Endodermal cell (in vitro differentiated cells): ENCODE data around the gene ASPSCR1. TPM values are rescaled to one million over a fixed set of nuclear protein-coding genes. Genes with fewer than 3 reads are reported as not detected.
A peak's percentile ranks its signal among the peaks of the same experiment; 100 is the strongest.

Experiments used
- DNase-seq: peaks from one replicate; pipeline ENCODE4 v3.0.0-alpha.2; 2017
- H3K27ac ChIP-seq: 2 replicates; pipeline ENCODE4 v1.5.1; 2013; ENCODE audit warnings: mild to moderate bottlenecking, low read depth, low read length, moderate library complexity
- H3K27me3 ChIP-seq: 2 replicates; pipeline ENCODE4 v1.6.1; 2013; ENCODE audit warnings: mild to moderate bottlenecking, low read length, moderate library complexity; ENCODE audit not compliant: insufficient read depth, control insufficient read depth, poor library complexity, severe bottlenecking
- H3K36me3 ChIP-seq: 2 replicates; pipeline ENCODE4 v1.7.0; 2013; ENCODE audit warnings: mild to moderate bottlenecking, low read length, moderate library complexity; ENCODE audit not compliant: control insufficient read depth, insufficient read depth
- H3K4me1 ChIP-seq: one replicate; pipeline ENCODE4 v1.7.0; 2013; ENCODE audit warnings: low read length; ENCODE audit not compliant: control insufficient read depth, insufficient read depth
- H3K4me3 ChIP-seq: 2 replicates; pipeline ENCODE4 v1.5.1; 2013; ENCODE audit warnings: mild to moderate bottlenecking, low read length, moderate library complexity
- H3K9ac ChIP-seq: 2 replicates; pipeline ENCODE4 v1.6.1; 2013; ENCODE audit warnings: mild to moderate bottlenecking, low read length, moderate library complexity; ENCODE audit not compliant: poor library complexity, severe bottlenecking; ENCODE audit errors: extremely low read depth
- H3K9me3 ChIP-seq: 2 replicates; pipeline ENCODE4 v1.6.1; 2013; ENCODE audit warnings: mild to moderate bottlenecking, low read length, moderate library complexity; ENCODE audit not compliant: control insufficient read depth
- H3K27ac Mint-ChIP-seq: 2 replicates; pipeline ENCODE4 v1.8.0; 2020; ENCODE audit warnings: mixed read lengths
- H3K27me3 Mint-ChIP-seq: 2 replicates; pipeline ENCODE4 v1.8.0; 2021; ENCODE audit warnings: mild to moderate bottlenecking, mixed read lengths; ENCODE audit not compliant: insufficient read depth
- H3K36me3 Mint-ChIP-seq: 2 replicates; pipeline ENCODE4 v1.8.0; 2020; ENCODE audit warnings: low read depth, mixed read lengths
- H3K4me1 Mint-ChIP-seq: 2 replicates; pipeline ENCODE4 v1.8.0; 2020; ENCODE audit warnings: mixed read lengths
- H3K4me3 Mint-ChIP-seq: 2 replicates; pipeline ENCODE4 v1.8.0; 2020; ENCODE audit warnings: mild to moderate bottlenecking, moderate library complexity, mixed read lengths
- H3K9me3 Mint-ChIP-seq: 2 replicates; pipeline ENCODE4 v1.8.0; 2020; ENCODE audit warnings: mild to moderate bottlenecking, mixed read lengths
- WGBS, 2 experiments: methylation state at CpG; one replicate each; pipeline versions ENCODE4 v1.1.5 to v1.1.7; 2013; ENCODE audit warnings: missing lambda C conversion rate in 2 of 2, mixed read lengths in 1 of 2; ENCODE audit not compliant: insufficient coverage in 1 of 2, insufficient read length in 1 of 2; 5-methylcytosine and 5-hydroxymethylcytosine counted together
- total RNA-seq, 2 donors: library from RNA; stranded (reverse); fragmentation: NEBNext Ultra II Directional in 1 of 2; extraction: Animal tissue kit (Norgen Biotek cat#: 25700) in 1 of 2; gene quantifications; 2 replicates in 1 of 2; 3 replicates in 1 of 2; pipeline ENCODE4 v1.2.1, GENCODE V29; 2021
- TF ChIP-seq, protein P1 (sequence below): fragments of 200-600 bp; sonication (generic); conservative IDR thresholded peaks from 2 replicates; pipeline ENCODE4 v1.5.0; 2021; ENCODE audit warnings: antibody characterized with exemption, mild to moderate bottlenecking

The ASPSCR1 gene
- total RNA-seq, 2 donors from 2014 or later = 50.8 to 65.4 TPM

DNA sequence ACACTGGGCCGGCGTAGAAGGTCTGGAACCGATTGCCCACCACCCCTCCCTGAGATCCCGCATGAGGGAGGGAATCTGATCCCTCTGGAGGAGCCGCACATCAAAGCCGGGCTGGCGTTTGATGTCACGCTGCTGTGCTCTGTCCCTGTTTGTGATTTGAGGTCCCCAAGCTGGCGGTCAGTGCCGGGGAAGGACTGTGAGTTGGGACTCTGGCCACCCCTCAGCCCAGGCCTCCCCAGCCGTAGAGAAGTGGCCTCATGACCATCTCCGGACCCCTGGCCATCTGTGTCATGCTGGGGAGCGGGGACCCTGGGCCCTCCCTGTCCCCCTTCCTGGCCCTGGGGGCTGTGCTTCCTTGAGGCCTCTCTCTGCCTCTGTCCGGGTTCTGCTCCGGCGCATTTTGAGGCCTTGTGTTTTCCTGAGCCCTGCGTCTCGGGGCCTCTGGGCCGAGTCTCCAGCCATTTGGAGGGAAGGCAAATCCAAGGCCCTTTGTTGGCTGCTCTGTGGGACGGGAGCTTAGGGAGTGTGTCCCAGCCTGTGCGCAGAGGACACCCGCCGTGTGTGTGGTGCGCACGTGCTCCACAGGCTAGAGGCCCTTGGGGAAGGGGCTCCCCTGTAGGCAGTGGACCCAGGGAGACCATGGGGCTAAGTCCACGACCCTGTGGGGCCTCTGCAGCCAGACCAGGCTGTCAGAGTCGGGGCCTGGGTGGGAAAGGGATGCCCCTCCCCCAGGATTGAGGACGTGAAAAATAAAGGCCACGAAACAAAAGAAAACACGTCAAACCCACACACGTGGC lies 15.1 kb downstream of the ASPSCR1 start:
- Mint-ChIP-seq H3K36me3 (peaks cover 21% of the 10 kb centered on the region), H3K4me3 (no peak overlapping the region), H3K4me1 (no peaks in the 10 kb centered on the region), H3K27ac (peak overlapping the region; percentile 61), H3K27me3 (no peaks in the 10 kb centered on the region), H3K9me3 (no peaks in the 10 kb centered on the region)
- no peak for DNase-seq
- H3K9ac ChIP-seq = no peak overlapping the region
- H3K4me3 ChIP-seq = no peak overlapping the region
- peaks cover 3% of the 10 kb centered on the region for H3K36me3 ChIP-seq
- TF ChIP-seq, protein P1, sequence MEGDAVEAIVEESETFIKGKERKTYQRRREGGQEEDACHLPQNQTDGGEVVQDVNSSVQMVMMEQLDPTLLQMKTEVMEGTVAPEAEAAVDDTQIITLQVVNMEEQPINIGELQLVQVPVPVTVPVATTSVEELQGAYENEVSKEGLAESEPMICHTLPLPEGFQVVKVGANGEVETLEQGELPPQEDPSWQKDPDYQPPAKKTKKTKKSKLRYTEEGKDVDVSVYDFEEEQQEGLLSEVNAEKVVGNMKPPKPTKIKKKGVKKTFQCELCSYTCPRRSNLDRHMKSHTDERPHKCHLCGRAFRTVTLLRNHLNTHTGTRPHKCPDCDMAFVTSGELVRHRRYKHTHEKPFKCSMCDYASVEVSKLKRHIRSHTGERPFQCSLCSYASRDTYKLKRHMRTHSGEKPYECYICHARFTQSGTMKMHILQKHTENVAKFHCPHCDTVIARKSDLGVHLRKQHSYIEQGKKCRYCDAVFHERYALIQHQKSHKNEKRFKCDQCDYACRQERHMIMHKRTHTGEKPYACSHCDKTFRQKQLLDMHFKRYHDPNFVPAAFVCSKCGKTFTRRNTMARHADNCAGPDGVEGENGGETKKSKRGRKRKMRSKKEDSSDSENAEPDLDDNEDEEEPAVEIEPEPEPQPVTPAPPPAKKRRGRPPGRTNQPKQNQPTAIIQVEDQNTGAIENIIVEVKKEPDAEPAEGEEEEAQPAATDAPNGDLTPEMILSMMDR = no peak
- H3K27me3 ChIP-seq = no peaks in the 10 kb centered on the region
- H3K4me1 ChIP-seq = no peaks in the 10 kb centered on the region
- 77 to 87% methylated on average over 21 to 31 of the region's 31 CpGs for WGBS, 2 experiments
- H3K9me3 ChIP-seq = no peaks in the 10 kb centered on the region
- H3K27ac ChIP-seq = peak overlapping the region; percentile 96

DNA sequence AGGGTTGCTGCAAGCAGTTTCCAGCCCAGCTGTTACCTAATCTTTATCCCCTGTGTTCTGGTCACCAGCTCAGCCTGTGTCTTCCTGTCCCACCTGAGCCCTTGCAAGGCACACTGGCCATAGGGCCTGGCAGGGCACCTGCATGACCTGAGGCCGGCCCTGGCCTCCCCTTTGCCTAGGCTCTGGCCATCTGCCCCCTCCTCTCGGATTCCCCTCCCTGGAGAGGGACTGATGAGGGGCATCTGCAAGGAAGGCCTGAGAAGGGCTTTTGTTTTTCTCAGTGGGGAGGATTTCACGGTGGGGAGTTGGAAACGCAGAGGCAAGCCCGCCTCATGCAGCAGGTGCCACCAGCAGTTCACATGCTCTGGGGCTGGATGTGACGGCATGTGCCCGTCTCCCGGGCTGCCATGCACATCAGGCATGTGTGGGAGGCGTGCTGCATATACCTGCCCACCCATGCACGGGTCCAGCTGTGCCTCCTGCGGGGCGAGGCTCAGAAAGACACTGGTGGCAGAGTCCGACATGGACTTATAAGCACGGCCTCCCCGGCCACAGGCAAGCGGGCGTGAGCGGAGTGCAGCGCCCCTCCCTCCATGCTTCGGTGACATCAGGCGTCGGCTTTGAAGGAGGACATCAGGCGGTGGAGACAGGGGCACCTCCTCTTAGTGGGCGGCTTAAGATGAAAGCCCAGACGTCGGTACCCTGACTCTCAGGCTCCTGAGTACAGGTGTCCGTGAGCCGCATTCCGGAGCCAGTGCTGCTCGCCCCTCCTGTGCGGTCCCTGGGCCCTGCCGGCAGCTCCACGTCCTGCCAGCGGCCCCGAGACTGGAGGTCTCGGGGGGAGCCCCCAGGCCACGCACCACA lies 16.5 kb downstream of the ASPSCR1 start:
- Histone ChIP-seq H3K9ac (no peak overlapping the region), H3K4me3 (no peak overlapping the region), H3K4me1 (no peaks in the 10 kb centered on the region), H3K27ac (peak overlapping the region; percentile 53), H3K36me3 (no peaks in the 10 kb centered on the region), H3K9me3 (no peaks in the 10 kb centered on the region), H3K27me3 (no peaks in the 10 kb centered on the region)
- Mint-ChIP-seq H3K27ac (peak overlapping the region; percentile 58), H3K9me3 (no peaks in the 10 kb centered on the region), H3K4me1 (no peaks in the 10 kb centered on the region), H3K36me3 (peaks cover 23% of the 10 kb centered on the region), H3K4me3 (no peak overlapping the region), H3K27me3 (no peaks in the 10 kb centered on the region)
- 91 to 93% methylated on average over 24 to 37 of the region's 37 CpGs for WGBS, 2 experiments
- no peak for DNase-seq
- TF ChIP-seq, protein P1 = no peak

DNA sequence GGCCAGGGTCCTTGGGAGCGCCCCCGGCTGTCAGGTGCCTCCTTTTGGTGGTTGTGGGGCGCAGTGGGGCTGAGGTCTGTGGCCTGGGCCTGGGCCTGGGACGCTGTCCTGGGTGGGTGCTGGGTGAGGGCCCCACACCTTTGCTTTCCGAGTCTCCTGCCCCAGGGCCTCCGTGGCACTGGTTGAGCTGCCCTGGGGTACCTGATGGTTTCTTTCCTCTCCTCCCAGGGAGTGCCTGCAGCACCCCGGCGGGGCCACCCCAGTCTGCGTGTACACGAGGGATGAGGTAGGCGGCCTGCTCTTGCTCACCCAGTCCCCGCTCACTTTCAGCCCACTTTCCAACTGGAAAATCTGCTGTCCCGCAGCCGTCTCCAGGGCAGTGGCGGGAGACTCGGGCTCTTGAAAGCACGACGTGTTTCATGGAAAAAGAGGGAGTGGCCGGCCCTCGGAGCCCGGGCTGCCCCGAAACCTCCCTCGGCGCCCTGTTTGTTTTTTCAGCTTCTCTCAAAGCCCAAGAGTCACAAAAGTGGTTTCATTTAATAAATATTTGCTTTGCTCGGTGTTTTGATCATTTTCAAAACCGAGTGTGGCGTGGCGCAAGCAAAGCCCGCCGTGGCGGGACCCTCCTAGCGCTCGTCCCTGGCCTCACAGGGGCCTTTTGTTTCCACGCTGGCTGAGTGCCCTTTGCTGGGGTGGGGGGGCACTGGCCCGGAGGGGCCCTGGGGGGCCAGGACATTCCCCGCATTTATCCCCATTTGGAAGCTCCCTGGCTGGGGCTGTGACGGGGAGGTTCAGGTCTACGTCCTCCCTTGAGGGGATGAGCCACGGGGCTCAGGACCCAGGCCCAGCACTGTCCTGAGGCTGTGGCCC lies 17.4 kb downstream of the ASPSCR1 start:
- H3K27me3 Mint-ChIP-seq = no peaks in the 10 kb centered on the region
- Histone ChIP-seq H3K9me3 (no peaks in the 10 kb centered on the region), H3K27me3 (no peaks in the 10 kb centered on the region), H3K9ac (no peak overlapping the region), H3K4me3 (no peak overlapping the region), H3K36me3 (no peaks in the 10 kb centered on the region), H3K27ac (peak overlapping the region; percentile 53), H3K4me1 (no peaks in the 10 kb centered on the region)
- no peak for DNase-seq
- TF ChIP-seq, protein P1 = no peak
- H3K9me3 Mint-ChIP-seq = no peaks in the 10 kb centered on the region
- H3K4me1 Mint-ChIP-seq = no peaks in the 10 kb centered on the region
- 94% methylated on average over 20 to 39 of the region's 39 CpGs for WGBS, 2 experiments
- no peak overlapping the region for H3K27ac Mint-ChIP-seq
- no peak overlapping the region for H3K4me3 Mint-ChIP-seq
- peaks cover 17% of the 10 kb centered on the region for H3K36me3 Mint-ChIP-seq
